GM19238 (cell line): Measurements from ENCODE around the gene TEX19.
A peak's percentile ranks its signal among the peaks of the same experiment; 100 is the strongest.

Experiments
- DNase-seq: peaks from one replicate; pipeline ENCODE4 v3.0.0; 2011; ENCODE audit warnings: low spot score; ENCODE audit not compliant: insufficient read length

TEX19 gene

GRCh38 chr17:82358465-82359350 lies at the start of gene TEX19:
TEX19 (plus strand) TSS chr17:82359247; CDS start chr17:82362151, 2,904 bp downstream.
- DNase-seq = no peak

GRCh38 chr17:82309656-82310570 lies 49.1 kb upstream of the TEX19 start:
- no peak for DNase-seq

- no peak for DNase-seq
Observed at GRCh38 chr17:82310877-82311276, 48.2 kb upstream of the TEX19 start.

GRCh38 chr17:82311971-82312370 lies 47.1 kb upstream of the TEX19 start:
- no peak for DNase-seq

GRCh38 chr17:82313195-82314011 lies 45.6 kb upstream of the TEX19 start:
- DNase-seq = no peak

- DNase-seq = no peak
Observed at GRCh38 chr17:82314012-82314726, 44.9 kb upstream of the TEX19 start.

GRCh38 chr17:82314727-82315605 lies 44.1 kb upstream of the TEX19 start:
- no peak for DNase-seq

GRCh38 chr17:82315703-82316358 lies 43.2 kb upstream of the TEX19 start:
- DNase-seq = no peak

- no peak for DNase-seq
Observed at GRCh38 chr17:82316651-82317393, 42.2 kb upstream of the TEX19 start.

GRCh38 chr17:82317394-82318168 lies 41.5 kb upstream of the TEX19 start, which contains the start of gene CD7:
CD7 (minus strand) TSS chr17:82317608; CDS start chr17:82317495, 113 bp downstream.
- no peak for DNase-seq

GRCh38 chr17:82318169-82318498 lies 40.9 kb upstream of the TEX19 start:
- no peak for DNase-seq

GRCh38 chr17:82318772-82319606 lies 40.1 kb upstream of the TEX19 start:
- DNase-seq = no peak

- DNase-seq = no peak
Observed at GRCh38 chr17:82319619-82320062, 39.4 kb upstream of the TEX19 start.

GRCh38 chr17:82320140-82320840 lies 38.8 kb upstream of the TEX19 start:
- no peak for DNase-seq

- peak; percentile 71 for DNase-seq
Observed at GRCh38 chr17:82320956-82321927, 37.8 kb upstream of the TEX19 start.
